GM19023 (cell line): Measurements from ENCODE around the gene SARS1.

Experiments used
- ATAC-seq: cut with Tn5 transposase; IDR thresholded peaks from one replicate; pipeline ENCODE4 v1.9.1; 2021; ENCODE audit warnings: mild to moderate bottlenecking, moderate library complexity; ENCODE audit not compliant: unreplicated experiment

The SARS1 gene

DNA sequence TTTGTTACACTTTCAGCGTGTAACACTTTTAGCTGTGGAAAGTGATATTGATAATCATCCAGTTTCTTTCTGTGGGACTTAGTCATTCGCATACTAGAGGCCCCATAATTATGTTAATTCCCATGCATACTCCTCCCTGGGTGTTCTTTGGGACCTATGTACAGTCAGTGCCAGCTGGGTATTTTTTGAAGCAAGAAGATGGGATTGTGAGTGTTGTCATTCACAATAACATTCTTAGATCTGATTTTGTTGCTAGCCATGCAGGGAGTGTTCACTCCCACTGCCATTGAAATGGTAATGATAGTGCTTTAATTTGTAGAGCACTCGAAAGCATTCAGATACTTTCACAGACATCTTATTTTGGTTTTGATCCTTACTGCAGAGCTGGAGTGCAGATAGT lies 11.6 kb downstream of the SARS1 start:
- ATAC-seq, result no peak

- no peak for ATAC-seq
These were observed 12.2 kb downstream of the SARS1 start for GRCh38 chr1:109225711-109226445.

DNA sequence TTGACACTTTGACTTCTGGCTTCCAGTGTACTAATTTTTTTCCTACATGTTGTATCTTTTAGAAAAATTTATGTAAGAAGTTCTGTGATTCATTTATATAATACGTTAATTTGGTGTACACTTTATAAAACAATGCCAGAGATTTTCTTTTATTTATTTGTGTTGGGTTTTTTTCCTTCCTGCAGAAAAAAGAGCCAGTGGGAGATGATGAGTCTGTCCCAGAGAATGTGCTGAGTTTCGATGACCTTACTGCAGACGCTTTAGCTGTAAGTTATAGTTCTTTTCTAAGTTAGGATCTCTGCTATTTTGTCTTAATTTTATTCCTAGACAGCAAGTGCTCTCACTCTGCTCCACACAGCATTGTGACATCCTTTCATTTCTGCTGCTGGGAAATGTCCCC lies 14.4 kb downstream of the SARS1 start:
- ATAC-seq, result no peak

- ATAC-seq, result no peak
These were observed 15.9 kb downstream of the SARS1 start for GRCh38 chr1:109229531-109230127.

DNA sequence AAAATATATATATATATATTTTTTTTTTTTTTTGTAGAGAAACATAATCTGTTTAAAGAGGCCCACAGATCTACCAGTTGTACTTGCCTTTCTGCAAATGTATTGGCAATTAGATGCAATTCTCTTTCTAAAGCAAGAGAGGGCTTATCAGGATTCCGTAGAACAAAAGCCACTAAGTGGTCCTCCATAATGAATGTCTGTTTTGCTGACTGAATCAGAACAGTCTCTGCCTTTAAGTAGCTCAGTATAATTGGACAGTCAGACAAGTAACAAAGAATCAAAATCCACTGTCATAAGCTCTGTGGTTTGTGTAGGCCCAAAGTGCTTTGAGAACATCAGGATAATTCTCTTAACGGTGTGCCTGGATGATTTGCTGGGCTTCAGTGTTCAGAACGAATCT lies 17.3 kb downstream of the SARS1 start:
- no peak for ATAC-seq

GRCh38 chr1:109235137-109235536 lies 21.4 kb downstream of the SARS1 start:
- no peak for ATAC-seq

DNA sequence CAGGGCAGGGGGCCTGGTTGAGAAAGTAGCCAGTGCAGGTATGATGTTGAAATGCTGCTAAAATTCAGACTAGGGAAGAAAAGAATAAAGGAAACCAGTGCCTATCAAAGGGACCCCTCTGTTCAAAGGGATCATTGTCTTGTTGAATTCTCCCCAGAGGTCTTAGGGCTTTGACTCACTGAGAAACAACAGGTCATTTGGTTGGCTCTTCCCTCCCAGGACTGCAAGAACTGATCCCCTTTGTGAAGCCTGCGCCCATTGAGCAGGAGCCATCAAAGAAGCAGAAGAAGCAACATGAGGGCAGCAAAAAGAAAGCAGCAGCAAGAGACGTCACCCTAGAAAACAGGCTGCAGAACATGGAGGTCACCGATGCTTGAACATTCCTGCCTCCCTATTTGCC lies 23.8 kb downstream of the SARS1 start:
- ATAC-seq, result no peak

GRCh38 chr1:109238382-109238781 lies 24.7 kb downstream of the SARS1 start:
- no peak for ATAC-seq

DNA sequence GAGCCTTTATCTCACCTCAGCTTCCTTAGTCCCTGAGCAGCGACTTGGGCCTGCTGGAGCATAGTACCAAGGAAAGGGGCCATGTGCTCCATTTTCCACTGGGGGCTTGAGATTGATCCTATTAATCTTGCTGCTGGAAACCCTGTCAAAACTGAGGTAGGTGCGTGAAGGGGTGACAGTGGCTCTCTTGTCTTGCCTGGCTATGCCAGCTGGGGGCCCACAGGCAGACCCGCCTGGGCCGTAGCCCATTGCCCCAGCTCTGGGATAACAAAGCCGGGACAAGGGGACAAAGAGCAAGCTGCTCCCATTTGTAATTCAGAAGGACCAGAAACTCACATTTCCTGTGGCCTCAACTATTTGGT lies 25.3 kb downstream of the SARS1 start:
- no peak for ATAC-seq

GRCh38 chr1:109239409-109240068 lies 25.8 kb downstream of the SARS1 start:
- ATAC-seq, result no peak

GRCh38 chr1:109240158-109241152 lies 26.7 kb downstream of the SARS1 start:
- no peak for ATAC-seq

DNA sequence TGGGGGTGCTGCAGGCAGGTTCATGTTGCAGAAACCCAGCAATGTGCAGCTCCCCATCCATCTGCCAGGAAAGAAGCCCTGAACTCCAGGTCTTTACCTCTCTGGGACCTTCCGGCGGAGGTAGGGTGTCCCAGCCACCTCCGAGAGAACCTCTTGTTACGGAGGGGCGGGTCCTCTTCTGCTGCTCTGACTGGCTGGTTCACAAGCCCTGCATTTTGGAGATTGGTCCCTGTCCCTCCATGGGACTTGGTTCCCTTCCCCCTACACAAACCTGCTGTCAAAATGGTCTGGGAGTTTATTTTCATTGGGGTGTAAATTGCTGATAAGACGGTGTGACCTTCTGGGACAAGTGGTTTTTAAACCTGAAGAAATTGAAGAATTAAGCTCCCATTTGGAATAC lies 27.6 kb downstream of the SARS1 start:
- ATAC-seq, result no peak

DNA sequence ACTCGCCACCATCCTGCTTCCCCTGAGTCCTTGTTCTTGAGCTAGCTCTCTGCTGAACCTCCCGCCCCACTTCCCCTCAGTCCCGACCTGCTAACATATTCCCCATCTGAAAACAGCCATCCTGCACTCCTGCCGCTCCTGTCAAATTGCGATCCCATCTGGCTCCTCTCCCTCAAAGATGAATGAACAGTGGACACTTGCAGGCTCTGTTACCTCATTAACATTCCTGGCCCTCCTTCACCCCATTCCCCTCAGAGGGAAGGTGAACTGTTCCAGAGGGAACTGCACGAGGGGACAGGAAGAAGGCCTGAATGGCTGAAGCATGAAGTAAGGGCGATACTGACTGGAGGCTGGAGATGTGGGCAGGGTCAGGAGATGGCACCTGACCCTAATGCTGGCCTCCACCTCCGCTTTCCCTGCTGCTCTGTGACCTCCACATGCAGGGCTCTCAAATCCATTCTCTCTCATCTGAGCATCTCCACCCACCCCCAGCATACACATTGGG lies 28.2 kb downstream of the SARS1 start:
- no peak for ATAC-seq

DNA sequence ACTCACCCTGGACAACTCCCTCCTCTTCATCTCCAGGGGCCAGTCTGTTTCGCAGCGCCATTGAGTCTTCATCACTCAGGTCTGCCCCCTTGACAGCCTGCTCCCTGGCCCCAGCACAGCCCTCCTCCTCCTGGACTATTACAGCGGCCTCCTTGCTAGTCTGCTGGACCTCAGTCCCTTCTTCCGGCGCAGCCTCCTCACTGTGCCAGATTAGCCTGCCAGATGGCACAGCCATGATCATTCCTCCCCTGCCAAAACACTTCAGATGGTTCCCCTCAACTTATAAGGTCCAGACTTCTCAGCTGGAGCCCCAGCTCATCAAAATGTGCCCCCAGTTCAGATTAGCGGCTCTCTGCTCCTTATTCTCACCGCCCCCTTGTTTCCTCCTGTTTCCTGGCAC lies 28.7 kb downstream of the SARS1 start:
- no peak for ATAC-seq

- no peak for ATAC-seq
These were observed 29.5 kb downstream of the SARS1 start for GRCh38 chr1:109243221-109243620.

DNA sequence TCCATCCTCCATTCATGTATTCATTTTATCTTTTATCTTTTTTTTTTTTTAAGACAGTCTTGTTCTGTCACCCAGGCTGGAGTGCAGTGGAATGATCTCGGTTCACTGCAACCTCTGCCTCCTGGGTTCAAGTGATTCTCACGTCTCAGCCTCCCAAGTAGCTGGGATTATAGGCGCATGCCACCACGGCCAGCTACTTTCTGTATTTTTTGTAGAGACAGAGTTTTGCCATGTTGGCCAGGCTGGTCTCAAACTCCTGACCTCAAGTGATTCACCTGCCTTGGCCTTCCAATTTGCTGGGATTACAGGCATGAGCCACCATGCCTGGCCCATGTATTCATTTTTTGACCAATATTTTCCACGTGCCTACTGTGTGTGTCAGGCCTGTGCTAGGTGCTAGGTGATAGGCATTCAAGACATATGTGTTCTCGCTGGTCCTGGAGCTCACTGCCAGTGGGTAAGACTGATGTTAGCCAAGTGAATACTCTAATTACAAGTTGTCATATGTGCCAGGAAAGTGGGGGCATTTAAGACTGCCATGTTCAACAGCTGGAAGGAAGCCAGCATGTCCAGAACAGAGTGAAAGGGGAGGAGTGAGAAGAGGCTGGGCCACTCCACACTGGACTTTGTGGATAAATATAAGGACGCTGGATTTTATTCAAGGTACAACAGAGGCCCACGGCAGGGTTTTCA lies 30.3 kb downstream of the SARS1 start:
- ATAC-seq, result no peak

- no peak for ATAC-seq
These were observed 32.4 kb downstream of the SARS1 start for GRCh38 chr1:109246141-109246551.

DNA sequence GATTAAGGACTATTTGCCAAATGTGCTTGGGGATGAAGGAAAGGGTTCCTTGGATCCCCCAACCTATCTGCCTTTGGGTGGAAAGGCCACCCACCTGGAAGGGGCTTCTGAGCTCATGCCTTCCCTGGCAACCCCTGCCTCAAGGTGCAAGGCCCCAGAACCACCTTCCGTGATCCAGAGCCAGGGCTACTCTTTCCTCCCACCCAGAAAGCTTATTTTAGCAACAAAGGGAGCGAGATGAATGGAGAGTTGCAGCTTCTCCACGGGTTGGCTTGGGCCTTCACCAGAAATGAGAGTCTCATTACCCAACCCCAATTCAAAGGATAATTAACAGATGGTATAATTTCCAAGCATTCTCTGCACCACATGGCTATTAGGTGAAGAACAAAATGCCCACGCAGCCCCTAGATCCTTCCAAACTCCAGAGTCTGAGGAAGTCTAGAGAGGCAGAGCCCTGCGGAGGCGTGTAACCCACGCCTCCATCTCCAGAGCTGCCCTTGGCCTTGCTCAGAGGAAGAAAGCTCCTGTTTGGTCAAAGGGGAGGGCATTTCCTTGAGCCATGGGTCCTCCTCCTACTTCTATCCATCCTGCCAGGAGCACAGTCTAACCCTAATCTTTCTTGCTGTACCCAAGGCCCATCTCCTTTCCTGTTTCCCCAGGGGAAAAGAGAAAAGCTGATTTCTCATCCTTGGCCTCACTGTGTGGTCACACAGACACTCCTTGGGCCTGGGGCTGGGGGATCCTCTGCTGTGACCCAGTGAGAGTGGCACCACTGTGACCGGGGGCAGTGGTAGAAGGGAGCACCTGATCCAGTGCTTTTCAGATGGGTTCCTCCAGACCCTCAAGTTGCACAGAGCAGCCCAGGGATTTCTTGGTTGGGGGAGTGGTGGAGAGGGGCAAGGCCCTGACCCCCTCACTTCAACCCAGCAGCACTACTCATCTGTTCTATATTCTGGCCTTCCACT lies 34.0 kb downstream of the SARS1 start:
- no peak for ATAC-seq

GRCh38 chr1:109248444-109248796 lies 34.7 kb downstream of the SARS1 start:
- ATAC-seq, result no peak
